H1 (cell line): ENCODE measurements around the gene C1QTNF7. TPM values are rescaled to one million over a fixed set of nuclear protein-coding genes. Genes with fewer than 3 reads are reported as not detected.

ENCODE experiments used
- CTCF ChIA-PET: fragments of 300-600 bp; sonication (Branson Sonifier 250); formaldehyde crosslinking; loops from one replicate; lab custom pipeline; 2021; ENCODE audit not compliant: partially characterized antibody; lab: Charles Lee
- POLR2A ChIA-PET: fragments of 300-600 bp; sonication (Branson Sonifier 250); formaldehyde crosslinking; loops from one replicate; lab custom pipeline; 2021; ENCODE audit warnings: inconsistent platforms; ENCODE audit not compliant: partially characterized antibody; lab: Charles Lee
- DNase-seq, 2 experiments: peaks; one replicate each; pipeline versions ENCODE4 v3.0.0 to v3.0.0-alpha.2; 2010 to 2022; ENCODE audit warnings: low spot score in 2 of 2, low read depth in 1 of 2, mixed read lengths in 1 of 2
- FAIRE-seq: peaks from 2 replicates; lab custom pipeline; 2011; peaks lifted over from hg19 to GRCh38; lab: Jason Lieb, UNC
- H2AFZ ChIP-seq: 2 replicates; pipeline ENCODE4 v1.8.1; 2012; ENCODE audit warnings: low read length, inconsistent platforms
- H2AK5ac ChIP-seq: 2 replicates; pipeline ENCODE4 v1.6.1; 2013; ENCODE audit warnings: low read depth, low read length
- H2BK120ac ChIP-seq: replicated peaks from 2 replicates; pipeline ENCODE3; 2013; ENCODE audit warnings: low read depth, low read length, inconsistent platforms
- H2BK12ac ChIP-seq: 2 replicates; pipeline ENCODE4 v1.6.1; 2013; ENCODE audit warnings: low read depth, low read length
- H2BK15ac ChIP-seq: 2 replicates; pipeline ENCODE4 v1.6.1; 2013; ENCODE audit warnings: low read length
- H2BK20ac ChIP-seq: 2 replicates; pipeline ENCODE4 v1.6.1; 2013; ENCODE audit warnings: low read length
- H2BK5ac ChIP-seq: 2 replicates; pipeline ENCODE4 v1.6.1; 2013; ENCODE audit warnings: low read depth, low read length
- H3K14ac ChIP-seq: 2 replicates; pipeline ENCODE4 v1.6.1; 2013; ENCODE audit warnings: inconsistent platforms; ENCODE audit not compliant: insufficient read length
- H3K18ac ChIP-seq: 2 replicates; pipeline ENCODE4 v1.6.1; 2013; ENCODE audit warnings: low read length; ENCODE audit errors: extremely low read depth
- H3K23ac ChIP-seq: 2 replicates; pipeline ENCODE4 v1.6.1; 2013; ENCODE audit warnings: inconsistent platforms; ENCODE audit not compliant: insufficient read length
- H3K23me2 ChIP-seq: 2 replicates; pipeline ENCODE4 v1.6.1; 2013; ENCODE audit warnings: low read depth, low read length
- H3K27ac ChIP-seq: 2 replicates; pipeline ENCODE4 v1.6.1; 2011; ENCODE audit warnings: low read depth, low read length, inconsistent platforms
- H3K27me3 ChIP-seq, 4 experiments: replicated peaks in 1 of 4; 1 replicate in 1 of 4; 2 replicates in 3 of 4; pipeline versions ENCODE4 v1.6.1 to v1.8.1; 2011 to 2013; ENCODE audit warnings: low read length in 3 of 4, mild to moderate bottlenecking in 3 of 4, inconsistent platforms in 2 of 4, mixed read lengths in 2 of 4, moderate library complexity in 1 of 4; ENCODE audit not compliant: control insufficient read depth in 3 of 4, insufficient read depth in 3 of 4; ENCODE audit errors: extremely low read depth in 1 of 4
- H3K36me3 ChIP-seq, 4 experiments: 2 replicates each; pipeline versions ENCODE4 v1.6.1 to v1.8.1; 2011 to 2013; ENCODE audit warnings: mild to moderate bottlenecking in 4 of 4, low read length in 3 of 4, moderate library complexity in 2 of 4, control low read depth in 1 of 4, inconsistent platforms in 1 of 4; ENCODE audit not compliant: insufficient read depth in 4 of 4, control insufficient read depth in 2 of 4
- H3K4ac ChIP-seq: replicated peaks from 2 replicates; pipeline ENCODE3; 2013; ENCODE audit warnings: low read length, low read depth, mixed read lengths, inconsistent platforms; ENCODE audit not compliant: insufficient read length
- H3K4me1 ChIP-seq, 4 experiments: replicated peaks in 1 of 4; 1 replicate in 1 of 4; 2 replicates in 3 of 4; pipeline versions ENCODE4 v1.6.1 to v1.8.1; 2011 to 2013; ENCODE audit warnings: low read length in 3 of 4, inconsistent platforms in 2 of 4, mixed read lengths in 1 of 4; ENCODE audit not compliant: insufficient read depth in 4 of 4, control insufficient read depth in 3 of 4
- H3K4me2 ChIP-seq, 2 experiments: 2 replicates each; pipeline versions ENCODE4 v1.6.1 to v1.8.1; 2011 to 2013; ENCODE audit warnings: low read depth in 2 of 2, low read length in 2 of 2, control low read depth in 1 of 2, inconsistent platforms in 1 of 2, mild to moderate bottlenecking in 1 of 2; ENCODE audit not compliant: insufficient read depth in 1 of 2
- H3K4me3 ChIP-seq, 4 experiments: fragments of 200-600, 300-600 bp in 1 of 4; sonication (generic), shearing (Covaris generic), sonication (Bioruptor Twin) in 1 of 4; 2 replicates each; pipeline versions ENCODE4 v1.5.1 to v1.8.1; 2011 to 2016; ENCODE audit warnings: low read length in 4 of 4, low read depth in 3 of 4, control low read depth in 2 of 4, inconsistent platforms in 2 of 4, mild to moderate bottlenecking in 2 of 4, mixed read lengths in 1 of 4, moderate library complexity in 1 of 4; ENCODE audit not compliant: insufficient read depth in 2 of 4; ENCODE audit errors: extremely low read depth in 1 of 4
- H3K56ac ChIP-seq: replicated peaks from 2 replicates; pipeline ENCODE3; 2013; ENCODE audit warnings: low read depth, mild to moderate bottlenecking, mixed read lengths, low read length, inconsistent platforms; ENCODE audit not compliant: insufficient read length
- H3K79me1 ChIP-seq: 2 replicates; pipeline ENCODE4 v1.6.1; 2013; ENCODE audit warnings: low read depth, low read length, control low read depth
- H3K79me2 ChIP-seq, 2 experiments: 2 replicates each; pipeline versions ENCODE4 v1.6.1 to v1.8.1; 2012 to 2013; ENCODE audit warnings: low read length in 2 of 2, mild to moderate bottlenecking in 2 of 2, inconsistent platforms in 1 of 2; ENCODE audit not compliant: insufficient read depth in 2 of 2, control insufficient read depth in 1 of 2
- H3K9ac ChIP-seq, 4 experiments: replicated peaks in 1 of 4; 1 replicate in 1 of 4; 2 replicates in 3 of 4; pipeline versions ENCODE4 v1.6.1 to v1.8.1; 2011 to 2013; ENCODE audit warnings: low read depth in 3 of 4, low read length in 3 of 4, control low read depth in 2 of 4, mild to moderate bottlenecking in 2 of 4, moderate library complexity in 2 of 4, inconsistent platforms in 1 of 4; ENCODE audit errors: extremely low read depth in 1 of 4
- H3K9me3 ChIP-seq, 2 experiments: 2 replicates each; pipeline versions ENCODE4 v1.6.1 to v1.8.1; 2012 to 2013; ENCODE audit warnings: mild to moderate bottlenecking in 2 of 2, moderate library complexity in 2 of 2, control low read depth in 1 of 2, inconsistent platforms in 1 of 2, low read depth in 1 of 2, low read length in 1 of 2, mixed read lengths in 1 of 2; ENCODE audit not compliant: insufficient read depth in 2 of 2
- H4K20me1 ChIP-seq, 2 experiments: replicated peaks in 1 of 2; 2 replicates each; pipeline versions ENCODE3 to v1.8.1; 2011 to 2013; ENCODE audit warnings: inconsistent platforms in 2 of 2, low read length in 2 of 2, mild to moderate bottlenecking in 1 of 2; ENCODE audit not compliant: insufficient read depth in 2 of 2, control insufficient read depth in 1 of 2
- H4K5ac ChIP-seq: 2 replicates; pipeline ENCODE4 v1.6.1; 2013; ENCODE audit warnings: low read length, low read depth, mixed read lengths, inconsistent platforms; ENCODE audit not compliant: insufficient read length
- H4K8ac ChIP-seq: 2 replicates; pipeline ENCODE4 v1.8.0; 2013; ENCODE audit warnings: mild to moderate bottlenecking, moderate library complexity, low read length, inconsistent platforms; ENCODE audit not compliant: insufficient read depth; ENCODE audit errors: extremely low read depth
- H4K91ac ChIP-seq: replicated peaks from 2 replicates; pipeline ENCODE3; 2013; ENCODE audit warnings: low read length, mixed read lengths, inconsistent platforms; ENCODE audit not compliant: insufficient read length
- BCL11A ChIP-seq, 2 experiments: IDR thresholded peaks; one replicate each; pipeline ENCODE4 v1.6.1; 2011; ENCODE audit warnings: low read depth in 2 of 2, low read length in 2 of 2, mild to moderate bottlenecking in 2 of 2
- CEBPB ChIP-seq: IDR thresholded peaks from 2 replicates; pipeline ENCODE4 v1.6.1; 2012; ENCODE audit warnings: low read depth, low read length
- EP300 ChIP-seq, 2 experiments: IDR thresholded peaks; 1 replicate in 1 of 2; 2 replicates in 1 of 2; pipeline ENCODE4 v1.6.1; 2011 to 2012; ENCODE audit warnings: low read depth in 2 of 2, low read length in 2 of 2, mild to moderate bottlenecking in 2 of 2, borderline replicate concordance in 1 of 2, inconsistent platforms in 1 of 2, moderate library complexity in 1 of 2
- HDAC2 ChIP-seq, 2 experiments: fragments of 300-600 bp in 1 of 2; sonication (generic) in 1 of 2; IDR thresholded peaks; 2 replicates each; pipeline ENCODE4 v1.6.1; 2011 to 2012; ENCODE audit warnings: low read depth in 2 of 2, low read length in 2 of 2, mild to moderate bottlenecking in 2 of 2, moderate library complexity in 2 of 2, borderline replicate concordance in 1 of 2, inconsistent platforms in 1 of 2
- KDM1A ChIP-seq: fragments of 200-600, 300-600 bp; sonication (generic); IDR thresholded peaks from 2 replicates; pipeline ENCODE4 v1.7.1; 2016; ENCODE audit warnings: mild to moderate bottlenecking, low read length, borderline replicate concordance
- NRF1 ChIP-seq: IDR thresholded peaks from 2 replicates; pipeline ENCODE4 v1.6.1; 2011; ENCODE audit warnings: mild to moderate bottlenecking, low read depth, low read length, improper control_type of control experiment
- PHF8 ChIP-seq: fragments of 200-600 bp; sonication (generic); conservative IDR thresholded peaks from 2 replicates; pipeline ENCODE4 v1.7.1; 2012; ENCODE audit warnings: low read depth, mild to moderate bottlenecking, inconsistent platforms, low read length, moderate library complexity
- RFX5 ChIP-seq: IDR thresholded peaks from 2 replicates; pipeline ENCODE4 v1.6.1; 2011; ENCODE audit warnings: low read depth, low read length, improper control_type of control experiment, borderline replicate concordance
- SIN3A ChIP-seq, 2 experiments: IDR thresholded peaks in 1 of 2; conservative IDR thresholded peaks in 1 of 2; 2 replicates each; pipeline ENCODE4 v1.6.1; 2011 to 2012; ENCODE audit warnings: low read length in 2 of 2, improper control_type of control experiment in 1 of 2, low read depth in 1 of 2, mild to moderate bottlenecking in 1 of 2
- SIRT6 ChIP-seq: IDR thresholded peaks from one replicate; pipeline ENCODE4 v1.7.1; 2012; ENCODE audit warnings: low read length, inconsistent platforms
- TAF1 ChIP-seq: IDR thresholded peaks from 2 replicates; pipeline ENCODE4 v1.6.1; 2011; ENCODE audit warnings: mild to moderate bottlenecking, low read depth, low read length
- TCF12 ChIP-seq: IDR thresholded peaks from 2 replicates; pipeline ENCODE4 v1.6.1; 2011; ENCODE audit warnings: low read depth, mild to moderate bottlenecking, low read length
- ZNF274 ChIP-seq: IDR thresholded peaks from 2 replicates; pipeline ENCODE4 v1.7.0; 2012; ENCODE audit warnings: low read length, borderline replicate concordance; ENCODE audit errors: extremely low read depth
- WGBS, 2 experiments: shearing (Covaris generic) in 1 of 2; methylation state at CpG; one replicate each; pipeline versions ENCODE4 v1.1.6 to v1.1.7; 2013 to 2015; ENCODE audit warnings: low lambda C conversion rate in 2 of 2, mixed read lengths in 2 of 2, inconsistent platforms in 1 of 2, low coverage in 1 of 2, missing lambda C conversion rate in 1 of 2; ENCODE audit not compliant: insufficient replicate concordance in 2 of 2, insufficient coverage in 1 of 2, insufficient read length in 1 of 2; ENCODE audit errors: extremely low coverage in 1 of 2, missing lambda C conversion rate in 1 of 2; 5-methylcytosine and 5-hydroxymethylcytosine counted together
- polyA plus RNA-seq, 7 experiments: library from polyadenylated mRNA; depleted of rRNA in 3 of 7; stranded (reverse) in 5 of 7; unstranded in 2 of 7; fragments of >200 nt in 5 of 7; fragments of 200-250 nt in 2 of 7; gene quantifications; 1 replicate in 5 of 7; 2 replicates in 1 of 7; 4 replicates in 1 of 7; pipeline versions ENCODE4 v1.2.1 to v1.2.3, GENCODE V29; 2011 to 2013; ENCODE audit warnings: missing spikeins in 2 of 7, mixed read lengths in 2 of 7
- total RNA-seq: library from RNA; stranded (reverse); fragmentation: NEBNext Ultra II Directional; extraction: Animal tissue kit (Norgen Biotek cat#: 25700); gene quantifications from 2 replicates; pipeline ENCODE4 v1.2.1, GENCODE V29; 2021

C1QTNF7 gene
- total and polyA plus RNA-seq, 2 of the 8 experiments (the other 6 are each of a cell fraction or from before 2014, with no cell fraction given) = not detected

DNA sequence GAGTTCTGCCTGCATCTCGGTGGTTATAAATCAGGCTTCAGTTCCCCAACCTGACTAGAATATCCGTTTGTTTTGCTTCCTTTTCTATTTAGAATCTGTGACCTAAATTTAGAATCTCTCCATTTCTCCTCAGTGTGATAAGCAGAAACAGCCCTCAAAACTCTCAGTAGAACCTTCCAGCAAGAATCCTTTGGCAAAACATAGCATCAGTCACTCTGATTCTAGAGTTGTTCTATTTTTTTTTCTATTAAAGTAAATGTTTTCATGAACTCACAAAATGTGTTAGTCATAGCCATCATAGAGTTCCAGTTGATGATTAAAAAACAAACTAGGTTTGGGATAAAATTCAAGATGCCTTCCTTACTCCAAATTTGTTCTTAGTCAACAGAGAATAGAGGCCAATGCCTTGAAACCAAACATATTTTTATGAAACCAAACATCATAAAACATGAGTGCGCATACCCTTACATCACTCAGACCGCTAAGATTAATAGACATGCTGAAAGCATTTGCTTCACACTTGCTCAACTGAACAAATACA, 13.2 kb upstream of the C1QTNF7 start:
- H4K8ac ChIP-seq = no peak overlapping the region

More for the DNA sequence above, 13.2 kb upstream of the C1QTNF7 start:
- Histone ChIP-seq H3K23me2 (no peaks in the 10 kb centered on the region), H3K79me2 (no peaks in the 10 kb centered on the region), H4K91ac (no peak overlapping the region), H3K79me1 (no peaks in the 10 kb centered on the region), H3K56ac (no peak overlapping the region), H2AK5ac (no peak overlapping the region), H3K4me3 (no peak overlapping the region), H2BK5ac (no peak overlapping the region), H2AFZ (no peak overlapping the region), H3K4me1 (no peaks in the 10 kb centered on the region), H2BK120ac (no peak overlapping the region), H3K18ac (no peak overlapping the region), H3K9me3 (no peaks in the 10 kb centered on the region), H3K36me3 (no peaks in the 10 kb centered on the region), H3K27me3 (no peaks in the 10 kb centered on the region), H3K4ac (no peak overlapping the region), H3K14ac (no peak overlapping the region), H4K5ac (no peak overlapping the region), H3K9ac (no peak overlapping the region), H2BK12ac (no peak overlapping the region), H3K27ac (no peak overlapping the region), H2BK20ac (no peak overlapping the region), H3K4me2 (no peak overlapping the region), H4K20me1 (no peaks in the 10 kb centered on the region), H3K23ac (no peak overlapping the region), H2BK15ac (no peak overlapping the region)
- FAIRE-seq (no peak), DNase-seq (no peak)
- TF ChIP-seq BCL11A (IDR thresholded peaks at IDR 0.05; ENCODE audit: low read depth in 2 of 2, low read length in 2 of 2) = no peak
- no peak for TF ChIP-seq SIRT6
- no peak for TF ChIP-seq TCF12
- no peak for TF ChIP-seq KDM1A
- no peak for TF ChIP-seq HDAC2 (IDR thresholded peaks at IDR 0.05; ENCODE audit: borderline replicate concordance in 1 of 2, low read depth in 2 of 2, low read length in 2 of 2)
- no peak for TF ChIP-seq PHF8
- no peak for TF ChIP-seq SIN3A (conservative IDR thresholded peaks at IDR 0.05 in 1 of 2, IDR thresholded peaks at IDR 0.05 in 1 of 2; ENCODE audit: low read depth in 1 of 2, low read length in 2 of 2)
- TF ChIP-seq TAF1 = no peak
- TF ChIP-seq CEBPB = no peak
- no peak for TF ChIP-seq NRF1
- no peak for TF ChIP-seq ZNF274
- TF ChIP-seq EP300 (IDR thresholded peaks at IDR 0.05; ENCODE audit: borderline replicate concordance in 1 of 2, low read depth in 2 of 2, low read length in 2 of 2) = no peak
- no peak for TF ChIP-seq RFX5
- 87% methylated on average over 4 of the region's 4 CpGs; no CpG with 5 or more reads in 1 of the 2 experiments for WGBS, 2 experiments
- ChIA-PET CTCF (interaction anchor here (1.1 to 2.3 kb wide), 3 partner anchors 9 to 43 kb away, joined by 3 to 8 read pairs (median 4); no protein-coding TSS in a partner anchor), POLR2A (no interaction called here)
